A549 (cell line): ENCODE results near the gene LSM3. TPM values are rescaled to one million over a fixed set of nuclear protein-coding genes. Genes with fewer than 3 reads are reported as not detected.

Source experiments
- ATAC-seq, 2 experiments: fragments of 200-7000 bp in 1 of 2; fragments of >200 bp in 1 of 2; cut with Nextera tagmentation in 1 of 2; cut with Tn5 transposase in 1 of 2; 3 replicates each; pipeline versions ENCODE4 v1.8.0 to v1.9.1; 2018 to 2020; ENCODE audit warnings: mild to moderate bottlenecking in 1 of 2, moderate library complexity in 1 of 2
- CTCF ChIA-PET: fragments of 300-600 bp; sonication (Branson Sonifier 250); formaldehyde crosslinking; extraction: SDS; loops from one replicate; lab custom pipeline; 2021; ENCODE audit warnings: antibody characterized with exemption, inconsistent platforms; lab: Yijun Ruan, JAX
- POLR2A ChIA-PET: fragments of 350-600 bp; formaldehyde crosslinking; extraction: SDS; loops from one replicate; lab custom pipeline; 2021; ENCODE audit warnings: antibody characterized with exemption, inconsistent platforms; lab: Yijun Ruan, JAX
- DNase-seq, 2 experiments: peaks; one replicate each; pipeline versions ENCODE4 v3.0.0 to v3.0.0-alpha.2; 2011 to 2016; ENCODE audit warnings: low read depth in 1 of 2, low spot score in 1 of 2
- FAIRE-seq: peaks from 2 replicates; lab custom pipeline; 2011; peaks lifted over from hg19 to GRCh38; lab: Jason Lieb, UNC
- H3K27ac ChIP-seq, 2 experiments: fragments of >200 bp; sonication (Bioruptor Twin); formaldehyde crosslinking; 3 replicates each; pipeline ENCODE4 v1.5.1; 2016 to 2017
- H3K4me1 ChIP-seq: fragments of >200 bp; sonication (Bioruptor Twin); formaldehyde crosslinking; 3 replicates; pipeline ENCODE4 v1.6.1; 2016
- H3K4me2 ChIP-seq: fragments of >200 bp; sonication (Bioruptor Twin); formaldehyde crosslinking; 3 replicates; pipeline ENCODE4 v1.6.1; 2016
- H3K4me3 ChIP-seq: fragments of >200 bp; sonication (Bioruptor Twin); formaldehyde crosslinking; 3 replicates; pipeline ENCODE4 v1.5.1; 2016
- H3K9me3 ChIP-seq: fragments of >200 bp; sonication (Bioruptor Twin); formaldehyde crosslinking; 3 replicates; pipeline ENCODE4 v1.6.1; 2016
- BHLHE40 ChIP-seq: IDR thresholded peaks from 2 replicates; pipeline ENCODE4 v1.6.1; 2012; ENCODE audit warnings: low read depth, low read length, inconsistent platforms
- CEBPB ChIP-seq, 2 experiments: fragments of >200 bp in 1 of 2; sonication (Bioruptor Twin) in 1 of 2; formaldehyde crosslinking in 1 of 2; IDR thresholded peaks; 2 replicates each; pipeline ENCODE4 v1.6.1; 2012 to 2016
- EHF ChIP-seq: fragments of 250-450 bp; sonication (Bioruptor Pico); IDR thresholded peaks from 2 replicates; pipeline ENCODE4 v1.5.0; 2020; ENCODE audit warnings: mild to moderate bottlenecking
- EHMT2 ChIP-seq: fragments of 200-600 bp; sonication (generic); IDR thresholded peaks from 2 replicates; pipeline ENCODE4 v1.6.1; 2016; ENCODE audit warnings: antibody characterized with exemption, low read depth, mild to moderate bottlenecking, moderate library complexity
- FOXS1 ChIP-seq: fragments of 250-450 bp; sonication (Bioruptor Pico); IDR thresholded peaks from 2 replicates; pipeline ENCODE4 v1.5.0; 2020; ENCODE audit warnings: mild to moderate bottlenecking, moderate library complexity
- GATA3 ChIP-seq: IDR thresholded peaks from 2 replicates; pipeline ENCODE4 v1.6.1; 2012; ENCODE audit warnings: borderline replicate concordance
- HDAC2 ChIP-seq: fragments of 200-600 bp; sonication (generic); IDR thresholded peaks from 2 replicates; pipeline ENCODE4 v1.6.1; 2016
- KDM5A ChIP-seq: fragments of 200-600 bp; sonication (generic); IDR thresholded peaks from 2 replicates; pipeline ENCODE4 v1.6.1; 2016; ENCODE audit warnings: antibody characterized with exemption, mild to moderate bottlenecking
- MAZ ChIP-seq: fragments of 150-350 bp; IDR thresholded peaks from 2 replicates; pipeline ENCODE4 v1.6.1; 2014; ENCODE audit warnings: antibody characterized with exemption, low read depth, low read length, borderline replicate concordance
- MYC ChIP-seq: IDR thresholded peaks from 2 replicates; pipeline ENCODE4 v1.6.1; 2012; ENCODE audit warnings: mild to moderate bottlenecking, inconsistent platforms, low read length, improper control_type of control experiment, borderline replicate concordance
- NPAS2 ChIP-seq: fragments of 250-450 bp; sonication (Bioruptor Pico); IDR thresholded peaks from 2 replicates; pipeline ENCODE4 v1.8.0; 2022; ENCODE audit warnings: mild to moderate bottlenecking, moderate library complexity, borderline replicate concordance
- RAD21 ChIP-seq, 2 experiments: fragments of >200 bp in 1 of 2; sonication (Bioruptor Twin) in 1 of 2; formaldehyde crosslinking in 1 of 2; IDR thresholded peaks in 1 of 2; conservative IDR thresholded peaks in 1 of 2; 2 replicates in 1 of 2; 3 replicates in 1 of 2; pipeline ENCODE4 v1.6.1; 2012 to 2018; ENCODE audit warnings: inconsistent platforms in 1 of 2
- RCOR1 ChIP-seq: fragments of 150-350 bp; IDR thresholded peaks from 2 replicates; pipeline ENCODE4 v1.6.1; 2014; ENCODE audit warnings: antibody characterized with exemption, low read length, low read depth
- SMC3 ChIP-seq: fragments of >200 bp; sonication (Bioruptor Twin); formaldehyde crosslinking; IDR thresholded peaks from 3 replicates; pipeline ENCODE4 v1.6.1; 2018; ENCODE audit warnings: inconsistent platforms
- TFCP2L1 ChIP-seq: fragments of 250-450 bp; sonication (Bioruptor Pico); IDR thresholded peaks from 2 replicates; pipeline ENCODE4 v1.5.0; 2021; ENCODE audit warnings: mild to moderate bottlenecking
- TP53 ChIP-seq: fragments of 250-450 bp; sonication (Bioruptor Pico); IDR thresholded peaks from 2 replicates; pipeline ENCODE4 v1.5.0; 2021; ENCODE audit warnings: mild to moderate bottlenecking, moderate library complexity
- WGBS: methylation state at CpG from one replicate; pipeline ENCODE4 v1.1.6; 2017; ENCODE audit errors: missing lambda C conversion rate; 5-methylcytosine and 5-hydroxymethylcytosine counted together
- polyA plus RNA-seq, 4 experiments: library from polyadenylated mRNA; depleted of rRNA in 3 of 4; stranded (reverse); fragments of >200 nt; fragmentation: RNase III in 1 of 4; extraction: RNeasy Plus Mini Kit Qiagen cat#74134 plus additional on column Dnase treatment in 1 of 4; gene quantifications; 2 replicates in 3 of 4; 3 replicates in 1 of 4; pipeline ENCODE4 v1.2.3, GENCODE V29; 2011 to 2017
- TF ChIP-seq, protein P1 (sequence below): fragments of >200 bp; sonication (Bioruptor Twin); formaldehyde crosslinking; IDR thresholded peaks from 2 replicates; pipeline ENCODE4 v1.6.1; 2016
- TF ChIP-seq, protein P2 (sequence below): fragments of 250-450 bp; sonication (Bioruptor Pico); IDR thresholded peaks from 2 replicates; pipeline ENCODE4 v1.5.0; 2021; ENCODE audit warnings: mild to moderate bottlenecking, moderate library complexity, borderline replicate concordance
- TF ChIP-seq, protein P3 (sequence below): fragments of 150-350 bp; IDR thresholded peaks from 2 replicates; pipeline ENCODE4 v1.6.1; 2014; ENCODE audit warnings: low read depth, mild to moderate bottlenecking, low read length
- TF ChIP-seq, protein P4 (sequence below): fragments of 450-650 bp; IDR thresholded peaks from 2 replicates; pipeline ENCODE4 v1.6.1; 2014; ENCODE audit warnings: antibody characterized with exemption
- TF ChIP-seq, protein P5 (sequence below): fragments of >200 bp; sonication (Bioruptor Twin); formaldehyde crosslinking; IDR thresholded peaks from 3 replicates; pipeline ENCODE4 v1.5.1; 2016
- TF ChIP-seq, protein P6 (sequence below): fragments of 200-600 bp; sonication (generic); IDR thresholded peaks from 2 replicates; pipeline ENCODE4 v1.6.1; 2016; ENCODE audit warnings: antibody characterized with exemption, mild to moderate bottlenecking, moderate library complexity

LSM3 gene
- polyA plus RNA-seq, 2 of the 4 experiments (the other 2 are of a cell fraction): 23.9 to 32.0 TPM

DNA sequence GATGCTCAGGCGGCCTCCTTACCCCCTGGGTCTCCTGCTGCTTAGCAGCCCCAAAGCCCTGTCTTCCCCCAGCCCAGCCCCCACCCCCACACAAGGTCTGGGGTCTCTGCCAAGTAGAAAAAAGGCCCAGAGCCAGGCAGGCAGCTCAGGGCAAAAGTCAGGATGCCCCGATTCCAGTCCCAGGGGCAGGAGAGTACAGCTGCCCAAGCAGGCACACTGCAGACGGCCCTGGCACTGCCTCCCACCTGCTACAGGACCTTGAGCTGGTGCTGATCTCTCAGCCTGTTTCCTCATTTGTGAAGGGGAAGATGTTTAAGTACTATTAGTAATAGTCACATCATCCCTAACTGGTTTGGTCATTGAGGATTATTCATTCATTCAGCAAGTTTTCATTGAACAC, 41.2 kb upstream of the LSM3 start:
- DNase-seq (no peak), ATAC-seq (no peak), FAIRE-seq (no peak)
- Histone ChIP-seq H3K27ac (peak overlapping the region in 1 of 2 experiments; percentile 24; a peak in 1 of 6 replicates), H3K4me2 (no peak overlapping the region), H3K9me3 (no peaks in the 10 kb centered on the region), H3K4me1 (peaks cover 8% of the 10 kb centered on the region; the same call in 2 of the 3 replicates), H3K4me3 (no peak overlapping the region)
- ChIA-PET CTCF (interaction anchor here (0.6 kb wide), 1 partner anchor 1314 kb away, joined by 3 read pairs; no protein-coding TSS in a partner anchor), POLR2A (no interaction called here)
- TF ChIP-seq GATA3: no peak
- TF ChIP-seq CEBPB (IDR thresholded peaks at IDR 0.05): no peak
- TF ChIP-seq FOXS1 (CRISPR knock-in tag): no peak
- no peak for TF ChIP-seq RAD21 (conservative IDR thresholded peaks at IDR 0.05 in 1 of 2, IDR thresholded peaks at IDR 0.05 in 1 of 2)
- TF ChIP-seq, protein P1, sequence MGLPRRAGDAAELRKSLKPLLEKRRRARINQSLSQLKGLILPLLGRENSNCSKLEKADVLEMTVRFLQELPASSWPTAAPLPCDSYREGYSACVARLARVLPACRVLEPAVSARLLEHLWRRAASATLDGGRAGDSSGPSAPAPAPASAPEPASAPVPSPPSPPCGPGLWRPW: no peak
- no peak for TF ChIP-seq HDAC2
- no peak for TF ChIP-seq KDM5A
- TF ChIP-seq, protein P2, sequence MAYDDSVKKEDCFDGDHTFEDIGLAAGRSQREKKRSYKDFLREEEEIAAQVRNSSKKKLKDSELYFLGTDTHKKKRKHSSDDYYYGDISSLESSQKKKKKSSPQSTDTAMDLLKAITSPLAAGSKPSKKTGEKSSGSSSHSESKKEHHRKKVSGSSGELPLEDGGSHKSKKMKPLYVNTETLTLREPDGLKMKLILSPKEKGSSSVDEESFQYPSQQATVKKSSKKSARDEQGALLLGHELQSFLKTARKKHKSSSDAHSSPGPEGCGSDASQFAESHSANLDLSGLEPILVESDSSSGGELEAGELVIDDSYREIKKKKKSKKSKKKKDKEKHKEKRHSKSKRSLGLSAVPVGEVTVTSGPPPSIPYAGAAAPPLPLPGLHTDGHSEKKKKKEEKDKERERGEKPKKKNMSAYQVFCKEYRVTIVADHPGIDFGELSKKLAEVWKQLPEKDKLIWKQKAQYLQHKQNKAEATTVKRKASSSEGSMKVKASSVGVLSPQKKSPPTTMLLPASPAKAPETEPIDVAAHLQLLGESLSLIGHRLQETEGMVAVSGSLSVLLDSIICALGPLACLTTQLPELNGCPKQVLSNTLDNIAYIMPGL (CRISPR knock-in tag): no peak
- WGBS: 59% methylated on average over 2 of the region's 3 CpGs

DNA sequence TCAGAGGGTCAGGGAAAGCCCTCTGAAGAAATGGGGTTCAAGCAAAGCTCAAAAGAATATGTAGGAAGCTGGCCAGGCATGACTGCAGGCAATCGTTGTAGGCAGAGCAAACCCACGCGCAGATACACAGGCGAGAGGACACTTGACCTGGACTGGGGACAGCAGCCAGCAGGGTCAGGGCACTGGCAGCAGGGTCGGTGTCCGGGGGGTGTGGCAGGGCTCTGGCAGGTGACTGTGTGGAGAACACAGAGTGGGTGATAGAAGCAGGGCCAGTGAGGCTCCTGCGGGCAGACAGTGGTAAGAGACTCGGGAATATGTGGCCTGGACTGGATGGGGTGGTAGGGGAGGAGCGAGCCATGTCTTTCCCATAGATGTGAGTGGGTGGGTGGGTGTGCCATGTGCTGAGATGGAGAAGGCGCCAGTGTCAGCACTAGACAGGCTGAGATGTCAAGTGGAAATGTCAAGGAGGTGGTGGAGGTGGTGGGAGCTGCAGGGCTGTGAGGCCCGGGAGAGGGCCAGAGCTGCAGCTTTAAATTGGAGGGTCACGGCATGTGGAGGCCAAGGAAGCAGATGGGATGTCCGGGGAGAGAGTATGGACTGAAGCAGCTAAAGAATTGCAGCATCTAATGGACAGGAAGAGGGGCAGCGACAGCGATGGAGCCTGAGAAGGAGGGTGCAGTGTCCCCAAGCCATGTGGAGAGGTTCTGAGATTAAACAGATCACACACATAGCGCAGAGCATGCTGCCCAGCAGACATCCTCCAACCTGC, 40.3 kb upstream of the LSM3 start:
- POLR2A ChIA-PET: interaction anchor here (1.1 kb wide), 1 partner anchor 40 kb away, joined by 4 read pairs; the partner anchor contains the start of genes LSM3 and XPC
- CTCF ChIA-PET: interaction anchor here (1.0 kb wide), 2 partner anchors 264 to 482 kb away, joined by 3 read pairs; partner anchors contain the start of gene SLC6A6
- Histone ChIP-seq H3K27ac (no peak overlapping the region), H3K4me1 (peaks cover 14% of the 10 kb centered on the region), H3K9me3 (no peaks in the 10 kb centered on the region), H3K4me2 (no peak overlapping the region), H3K4me3 (no peak overlapping the region)
- DNase-seq: no peak
- no peak for ATAC-seq
- no peak for FAIRE-seq
- WGBS: 95% methylated on average over 16 of the region's 16 CpGs
- TF ChIP-seq MAZ (no peak), EHF (CRISPR knock-in tag) (no peak), SMC3 (no peak), MYC (no peak), CEBPB (IDR thresholded peaks at IDR 0.05) (no peak), HDAC2 (no peak), TFCP2L1 (no peak), TP53 (CRISPR knock-in tag) (no peak), RAD21 (conservative IDR thresholded peaks at IDR 0.05 in 1 of 2, IDR thresholded peaks at IDR 0.05 in 1 of 2) (no peak), EHMT2 (no peak), NPAS2 (no peak), FOXS1 (CRISPR knock-in tag) (no peak), BHLHE40 (no peak), RCOR1 (no peak)
- TF ChIP-seq, protein P3, sequence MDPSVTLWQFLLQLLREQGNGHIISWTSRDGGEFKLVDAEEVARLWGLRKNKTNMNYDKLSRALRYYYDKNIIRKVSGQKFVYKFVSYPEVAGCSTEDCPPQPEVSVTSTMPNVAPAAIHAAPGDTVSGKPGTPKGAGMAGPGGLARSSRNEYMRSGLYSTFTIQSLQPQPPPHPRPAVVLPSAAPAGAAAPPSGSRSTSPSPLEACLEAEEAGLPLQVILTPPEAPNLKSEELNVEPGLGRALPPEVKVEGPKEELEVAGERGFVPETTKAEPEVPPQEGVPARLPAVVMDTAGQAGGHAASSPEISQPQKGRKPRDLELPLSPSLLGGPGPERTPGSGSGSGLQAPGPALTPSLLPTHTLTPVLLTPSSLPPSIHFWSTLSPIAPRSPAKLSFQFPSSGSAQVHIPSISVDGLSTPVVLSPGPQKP: no peak
- TF ChIP-seq, protein P4, sequence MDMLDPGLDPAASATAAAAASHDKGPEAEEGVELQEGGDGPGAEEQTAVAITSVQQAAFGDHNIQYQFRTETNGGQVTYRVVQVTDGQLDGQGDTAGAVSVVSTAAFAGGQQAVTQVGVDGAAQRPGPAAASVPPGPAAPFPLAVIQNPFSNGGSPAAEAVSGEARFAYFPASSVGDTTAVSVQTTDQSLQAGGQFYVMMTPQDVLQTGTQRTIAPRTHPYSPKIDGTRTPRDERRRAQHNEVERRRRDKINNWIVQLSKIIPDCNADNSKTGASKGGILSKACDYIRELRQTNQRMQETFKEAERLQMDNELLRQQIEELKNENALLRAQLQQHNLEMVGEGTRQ: no peak
- TF ChIP-seq, protein P5, sequence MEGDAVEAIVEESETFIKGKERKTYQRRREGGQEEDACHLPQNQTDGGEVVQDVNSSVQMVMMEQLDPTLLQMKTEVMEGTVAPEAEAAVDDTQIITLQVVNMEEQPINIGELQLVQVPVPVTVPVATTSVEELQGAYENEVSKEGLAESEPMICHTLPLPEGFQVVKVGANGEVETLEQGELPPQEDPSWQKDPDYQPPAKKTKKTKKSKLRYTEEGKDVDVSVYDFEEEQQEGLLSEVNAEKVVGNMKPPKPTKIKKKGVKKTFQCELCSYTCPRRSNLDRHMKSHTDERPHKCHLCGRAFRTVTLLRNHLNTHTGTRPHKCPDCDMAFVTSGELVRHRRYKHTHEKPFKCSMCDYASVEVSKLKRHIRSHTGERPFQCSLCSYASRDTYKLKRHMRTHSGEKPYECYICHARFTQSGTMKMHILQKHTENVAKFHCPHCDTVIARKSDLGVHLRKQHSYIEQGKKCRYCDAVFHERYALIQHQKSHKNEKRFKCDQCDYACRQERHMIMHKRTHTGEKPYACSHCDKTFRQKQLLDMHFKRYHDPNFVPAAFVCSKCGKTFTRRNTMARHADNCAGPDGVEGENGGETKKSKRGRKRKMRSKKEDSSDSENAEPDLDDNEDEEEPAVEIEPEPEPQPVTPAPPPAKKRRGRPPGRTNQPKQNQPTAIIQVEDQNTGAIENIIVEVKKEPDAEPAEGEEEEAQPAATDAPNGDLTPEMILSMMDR: no peak
- TF ChIP-seq, protein P2 (CRISPR knock-in tag): no peak
- TF ChIP-seq, protein P6, sequence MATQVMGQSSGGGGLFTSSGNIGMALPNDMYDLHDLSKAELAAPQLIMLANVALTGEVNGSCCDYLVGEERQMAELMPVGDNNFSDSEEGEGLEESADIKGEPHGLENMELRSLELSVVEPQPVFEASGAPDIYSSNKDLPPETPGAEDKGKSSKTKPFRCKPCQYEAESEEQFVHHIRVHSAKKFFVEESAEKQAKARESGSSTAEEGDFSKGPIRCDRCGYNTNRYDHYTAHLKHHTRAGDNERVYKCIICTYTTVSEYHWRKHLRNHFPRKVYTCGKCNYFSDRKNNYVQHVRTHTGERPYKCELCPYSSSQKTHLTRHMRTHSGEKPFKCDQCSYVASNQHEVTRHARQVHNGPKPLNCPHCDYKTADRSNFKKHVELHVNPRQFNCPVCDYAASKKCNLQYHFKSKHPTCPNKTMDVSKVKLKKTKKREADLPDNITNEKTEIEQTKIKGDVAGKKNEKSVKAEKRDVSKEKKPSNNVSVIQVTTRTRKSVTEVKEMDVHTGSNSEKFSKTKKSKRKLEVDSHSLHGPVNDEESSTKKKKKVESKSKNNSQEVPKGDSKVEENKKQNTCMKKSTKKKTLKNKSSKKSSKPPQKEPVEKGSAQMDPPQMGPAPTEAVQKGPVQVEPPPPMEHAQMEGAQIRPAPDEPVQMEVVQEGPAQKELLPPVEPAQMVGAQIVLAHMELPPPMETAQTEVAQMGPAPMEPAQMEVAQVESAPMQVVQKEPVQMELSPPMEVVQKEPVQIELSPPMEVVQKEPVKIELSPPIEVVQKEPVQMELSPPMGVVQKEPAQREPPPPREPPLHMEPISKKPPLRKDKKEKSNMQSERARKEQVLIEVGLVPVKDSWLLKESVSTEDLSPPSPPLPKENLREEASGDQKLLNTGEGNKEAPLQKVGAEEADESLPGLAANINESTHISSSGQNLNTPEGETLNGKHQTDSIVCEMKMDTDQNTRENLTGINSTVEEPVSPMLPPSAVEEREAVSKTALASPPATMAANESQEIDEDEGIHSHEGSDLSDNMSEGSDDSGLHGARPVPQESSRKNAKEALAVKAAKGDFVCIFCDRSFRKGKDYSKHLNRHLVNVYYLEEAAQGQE: no peak
